Measurements from ENCODE around the gene S100A2.

DNA sequence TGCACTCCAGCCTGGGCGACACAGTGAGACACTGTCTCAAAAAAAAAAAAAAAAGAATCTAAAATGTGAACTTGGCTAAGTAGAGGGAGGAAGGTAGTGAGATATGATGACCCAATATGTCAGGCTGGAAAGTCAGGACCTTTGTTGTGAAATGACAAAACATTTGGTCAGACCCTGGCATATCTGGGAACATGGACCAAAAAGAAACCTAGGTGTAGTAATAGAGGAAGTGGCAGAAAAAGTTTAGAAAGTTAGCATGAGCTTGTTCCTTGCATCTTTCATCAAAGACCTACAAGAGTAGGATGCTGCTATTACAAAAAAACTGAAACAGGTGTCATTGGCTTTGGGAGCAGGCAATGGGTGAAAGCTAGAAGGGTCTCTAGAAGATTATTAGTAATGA, 9.3 kb downstream of the S100A2 start:
- TF ChIP-seq ZMAT5 (CRISPR knock-in tag; IDR thresholded peaks at IDR 0.05; ENCODE audit: borderline replicate concordance, low read depth), result no peak
- TF ChIP-seq TCF7L2 (IDR thresholded peaks at IDR 0.05; ENCODE audit: low read depth, low read length), result no peak
- TF ChIP-seq SP1 (IDR thresholded peaks at IDR 0.05), result no peak
- no peak for TF ChIP-seq SP1 (CRISPR knock-in tag; IDR thresholded peaks at IDR 0.05)
- no peak for TF ChIP-seq TOPORS (CRISPR knock-in tag; IDR thresholded peaks at IDR 0.05)
- TF ChIP-seq BCL3 (CRISPR knock-in tag; IDR thresholded peaks at IDR 0.05), result no peak
- TF ChIP-seq NKX3-1 (CRISPR knock-in tag; IDR thresholded peaks at IDR 0.05), result no peak

All from HepG2 (cell line).